Dendritic cell treated with granulocyte-macrophage colony-stimulating factor and Interleukin-4, amounts not matched to agents 40 ng/mL and 50 ng/mL, for 4 days (primary cell): ENCODE measurements around the gene EYA3.

Source experiments
- H3K27ac Mint-ChIP-seq: one replicate; pipeline ENCODE4 v1.8.0; 2022; ENCODE audit warnings: mild to moderate bottlenecking, mixed read lengths
- H3K27me3 Mint-ChIP-seq: one replicate; pipeline ENCODE4 v1.8.0; 2022; ENCODE audit warnings: mild to moderate bottlenecking, mixed read lengths
- H3K36me3 Mint-ChIP-seq: one replicate; pipeline ENCODE4 v1.8.0; 2022; ENCODE audit warnings: low read depth, mixed read lengths
- H3K4me1 Mint-ChIP-seq: one replicate; pipeline ENCODE4 v1.8.0; 2022; ENCODE audit warnings: low read depth, mixed read lengths
- H3K4me3 Mint-ChIP-seq: one replicate; pipeline ENCODE4 v1.8.0; 2022; ENCODE audit warnings: mild to moderate bottlenecking, moderate library complexity, mixed read lengths
- H3K9me3 Mint-ChIP-seq: one replicate; pipeline ENCODE4 v1.8.0; 2022; ENCODE audit warnings: mixed read lengths
- intact Hi-C: fragments of 100-400 bp; cut with micrococcal nuclease; formaldehyde crosslinking; loops from one replicate; pipeline ENCODE4 v1.15.0; 2022

The EYA3 gene

GRCh38 chr1:28071813-28072212, 16.6 kb downstream of the EYA3 start:
- Mint-ChIP-seq H3K9me3 (no peaks in the 10 kb centered on the region), H3K27ac (peak overlapping the region; percentile 62), H3K4me1 (peaks cover 32% of the 10 kb centered on the region), H3K4me3 (no peak overlapping the region), H3K36me3 (peaks cover 13% of the 10 kb centered on the region), H3K27me3 (no peaks in the 10 kb centered on the region)
- intact Hi-C loops = no loop called here

GRCh38 chr1:28070725-28071593, 17.5 kb downstream of the EYA3 start:
- H3K9me3 Mint-ChIP-seq = no peaks in the 10 kb centered on the region
- intact Hi-C loops = no loop called here
- peaks cover 32% of the 10 kb centered on the region for H3K4me1 Mint-ChIP-seq
- no peak overlapping the region for H3K4me3 Mint-ChIP-seq
- H3K27me3 Mint-ChIP-seq = no peaks in the 10 kb centered on the region
- peak overlapping the region; percentile 62 for H3K27ac Mint-ChIP-seq
- peaks cover 15% of the 10 kb centered on the region for H3K36me3 Mint-ChIP-seq

GRCh38 chr1:28067523-28068090, 20.8 kb downstream of the EYA3 start:
- Mint-ChIP-seq H3K27ac (no peak overlapping the region), H3K27me3 (no peaks in the 10 kb centered on the region), H3K4me1 (peaks cover 28% of the 10 kb centered on the region), H3K9me3 (no peaks in the 10 kb centered on the region), H3K36me3 (peaks cover 15% of the 10 kb centered on the region), H3K4me3 (no peak overlapping the region)
- intact Hi-C loops = no loop called here

- no peaks in the 10 kb centered on the region for H3K27me3 Mint-ChIP-seq
- no peaks in the 10 kb centered on the region for H3K9me3 Mint-ChIP-seq
- no peak overlapping the region for H3K4me3 Mint-ChIP-seq
- H3K27ac Mint-ChIP-seq = no peak overlapping the region
- H3K4me1 Mint-ChIP-seq = peaks cover 19% of the 10 kb centered on the region
- intact Hi-C loops = no loop called here
- H3K36me3 Mint-ChIP-seq = peaks cover 15% of the 10 kb centered on the region
These were observed 21.8 kb downstream of the EYA3 start for GRCh38 chr1:28066393-28067154.

GRCh38 chr1:28064064-28064463, 24.3 kb downstream of the EYA3 start:
- H3K9me3 Mint-ChIP-seq = no peaks in the 10 kb centered on the region
- no peak overlapping the region for H3K4me3 Mint-ChIP-seq
- peaks cover 15% of the 10 kb centered on the region for H3K36me3 Mint-ChIP-seq
- peaks cover 13% of the 10 kb centered on the region for H3K4me1 Mint-ChIP-seq
- H3K27ac Mint-ChIP-seq = no peak overlapping the region
- intact Hi-C loops = no loop called here
- no peaks in the 10 kb centered on the region for H3K27me3 Mint-ChIP-seq

- Mint-ChIP-seq H3K9me3 (no peaks in the 10 kb centered on the region), H3K27me3 (no peaks in the 10 kb centered on the region), H3K4me3 (no peak overlapping the region), H3K4me1 (peaks cover 16% of the 10 kb centered on the region), H3K27ac (peak overlapping the region; percentile 45), H3K36me3 (peaks cover 15% of the 10 kb centered on the region)
- intact Hi-C loops = no loop called here
These were observed 25.6 kb downstream of the EYA3 start for GRCh38 chr1:28062806-28063205.

GRCh38 chr1:28058971-28059878, 29.2 kb downstream of the EYA3 start:
- no peak overlapping the region for H3K4me3 Mint-ChIP-seq
- peaks cover 25% of the 10 kb centered on the region for H3K4me1 Mint-ChIP-seq
- H3K27ac Mint-ChIP-seq = no peak overlapping the region
- peaks cover 19% of the 10 kb centered on the region for H3K36me3 Mint-ChIP-seq
- H3K27me3 Mint-ChIP-seq = no peaks in the 10 kb centered on the region
- intact Hi-C loops = no loop called here
- no peaks in the 10 kb centered on the region for H3K9me3 Mint-ChIP-seq

- Mint-ChIP-seq H3K36me3 (peaks cover 20% of the 10 kb centered on the region), H3K9me3 (no peaks in the 10 kb centered on the region), H3K4me3 (no peak overlapping the region), H3K27me3 (no peaks in the 10 kb centered on the region), H3K27ac (no peak overlapping the region), H3K4me1 (peaks cover 25% of the 10 kb centered on the region)
- intact Hi-C loops = no loop called here
These were observed 30.2 kb downstream of the EYA3 start for GRCh38 chr1:28058168-28058567.

- Mint-ChIP-seq H3K9me3 (no peaks in the 10 kb centered on the region), H3K36me3 (peaks cover 38% of the 10 kb centered on the region), H3K27me3 (no peaks in the 10 kb centered on the region), H3K4me3 (no peak overlapping the region), H3K4me1 (peaks cover 19% of the 10 kb centered on the region), H3K27ac (peak overlapping the region; percentile 38)
- intact Hi-C loops = no loop called here
These were observed 32.1 kb downstream of the EYA3 start for GRCh38 chr1:28056129-28056925.

GRCh38 chr1:28050776-28051175, 37.6 kb downstream of the EYA3 start:
- Mint-ChIP-seq H3K27ac (no peak overlapping the region), H3K4me3 (no peak overlapping the region), H3K36me3 (peaks cover 59% of the 10 kb centered on the region), H3K9me3 (no peaks in the 10 kb centered on the region), H3K4me1 (peaks cover 20% of the 10 kb centered on the region), H3K27me3 (no peaks in the 10 kb centered on the region)
- intact Hi-C loops = no loop called here

- intact Hi-C loops = no loop called here
- no peak overlapping the region for H3K4me3 Mint-ChIP-seq
- H3K27me3 Mint-ChIP-seq = no peaks in the 10 kb centered on the region
- H3K36me3 Mint-ChIP-seq = peaks cover 56% of the 10 kb centered on the region
- H3K4me1 Mint-ChIP-seq = peaks cover 17% of the 10 kb centered on the region
- H3K9me3 Mint-ChIP-seq = no peaks in the 10 kb centered on the region
- H3K27ac Mint-ChIP-seq = no peak overlapping the region
These were observed 41.7 kb downstream of the EYA3 start for GRCh38 chr1:28046716-28047115.

GRCh38 chr1:28045777-28046176, 42.6 kb downstream of the EYA3 start:
- Mint-ChIP-seq H3K4me1 (peaks cover 17% of the 10 kb centered on the region), H3K4me3 (no peak overlapping the region), H3K36me3 (peaks cover 59% of the 10 kb centered on the region), H3K27me3 (no peaks in the 10 kb centered on the region), H3K9me3 (no peaks in the 10 kb centered on the region), H3K27ac (no peak overlapping the region)
- intact Hi-C loops = no loop called here

GRCh38 chr1:28044399-28044798, 44.0 kb downstream of the EYA3 start:
- peaks cover 73% of the 10 kb centered on the region for H3K36me3 Mint-ChIP-seq
- no peak overlapping the region for H3K4me3 Mint-ChIP-seq
- no peaks in the 10 kb centered on the region for H3K9me3 Mint-ChIP-seq
- intact Hi-C loops = no loop called here
- no peak overlapping the region for H3K27ac Mint-ChIP-seq
- peaks cover 17% of the 10 kb centered on the region for H3K4me1 Mint-ChIP-seq
- H3K27me3 Mint-ChIP-seq = no peaks in the 10 kb centered on the region
